Neural cell (in vitro differentiated cells): ENCODE data around the gene SCART1. TPM values are rescaled to one million over a fixed set of nuclear protein-coding genes. Genes with fewer than 3 reads are reported as not detected.

Source experiments
- H2AFZ ChIP-seq: fragments of 200-600, 300-800 bp; sonication (generic), shearing (Covaris generic); 2 replicates; pipeline ENCODE4 v1.6.0; 2014; ENCODE audit warnings: low read depth, mild to moderate bottlenecking, antibody characterized with exemption, low read length, moderate library complexity
- H3F3A ChIP-seq: fragments of 200-600 bp; shearing (Covaris generic); 2 replicates; pipeline ENCODE4 v1.6.1; 2016; ENCODE audit warnings: mild to moderate bottlenecking, moderate library complexity, mixed read lengths, antibody characterized with exemption, low read length; ENCODE audit not compliant: insufficient read depth, poor library complexity, severe bottlenecking
- H3K27ac ChIP-seq: fragments of 200-600, 300-800 bp; sonication (generic), shearing (Covaris generic); 2 replicates; pipeline ENCODE4 v1.5.1; 2014; ENCODE audit warnings: mild to moderate bottlenecking, low read length, moderate library complexity
- H3K27me3 ChIP-seq: fragments of 300-800, 200-600 bp; sonication (generic), shearing (Covaris generic); 2 replicates; pipeline ENCODE4 v1.6.0; 2014; ENCODE audit warnings: mild to moderate bottlenecking, low read depth, low read length, moderate library complexity; ENCODE audit not compliant: insufficient read depth
- H3K36me3 ChIP-seq: fragments of 300-800, 200-600 bp; sonication (generic), shearing (Covaris generic); 2 replicates; pipeline ENCODE4 v1.5.1; 2014; ENCODE audit warnings: mild to moderate bottlenecking, antibody characterized with exemption, low read length, moderate library complexity; ENCODE audit not compliant: insufficient read depth
- H3K4me2 ChIP-seq: fragments of 300-800, 200-600 bp; sonication (generic), shearing (Covaris generic); 2 replicates; pipeline ENCODE4 v1.6.0; 2014; ENCODE audit warnings: mild to moderate bottlenecking, low read length
- H3K4me3 ChIP-seq: fragments of 300-800, 200-600 bp; sonication (generic), shearing (Covaris generic); 2 replicates; pipeline ENCODE4 v1.5.1; 2014; ENCODE audit warnings: mild to moderate bottlenecking, low read length, moderate library complexity
- H3K79me2 ChIP-seq: fragments of 200-600 bp; shearing (Covaris generic); replicated peaks from 2 replicates; pipeline ENCODE4 v1.6.0; 2014; ENCODE audit warnings: mild to moderate bottlenecking, low read length, moderate library complexity; ENCODE audit not compliant: insufficient read depth
- H3K9ac ChIP-seq: fragments of 300-800, 200-600 bp; sonication (generic), shearing (Covaris generic); 2 replicates; pipeline ENCODE4 v1.6.1; 2016; ENCODE audit warnings: mild to moderate bottlenecking, low read length, mixed read lengths
- H3K9me2 ChIP-seq: fragments of 200-600 bp; shearing (Covaris generic); 2 replicates; pipeline ENCODE4 v1.6.1; 2016; ENCODE audit warnings: mild to moderate bottlenecking, low read length, mixed read lengths; ENCODE audit not compliant: insufficient read depth
- H3K9me3 ChIP-seq: fragments of 200-600, 300-800 bp; sonication (generic), shearing (Covaris generic); 2 replicates; pipeline ENCODE4 v1.6.1; 2016; ENCODE audit warnings: mild to moderate bottlenecking, mixed run types, low read length, moderate library complexity, mixed read lengths
- H4K20me1 ChIP-seq: fragments of 200-600 bp; shearing (Covaris generic); 2 replicates; pipeline ENCODE4 v1.6.1; 2016; ENCODE audit warnings: mild to moderate bottlenecking, mixed run types; ENCODE audit not compliant: insufficient read depth
- CTCF ChIP-seq: fragments of 450-650 bp; IDR thresholded peaks from 2 replicates; pipeline ENCODE4 v1.5.1; 2014; ENCODE audit warnings: antibody characterized with exemption, mild to moderate bottlenecking, moderate library complexity; ENCODE audit not compliant: poor library complexity, severe bottlenecking
- EP300 ChIP-seq: fragments of 450-650 bp; conservative IDR thresholded peaks from 2 replicates; pipeline ENCODE4 v1.6.1; 2014; ENCODE audit warnings: antibody characterized with exemption, mild to moderate bottlenecking, moderate library complexity; ENCODE audit not compliant: poor library complexity, severe bottlenecking
- EZH2 ChIP-seq: fragments of 200-600, 300-800 bp; shearing (Covaris generic), sonication (generic); IDR thresholded peaks from 2 replicates; pipeline ENCODE4 v1.6.1; 2014; ENCODE audit warnings: antibody characterized with exemption, low read length, borderline replicate concordance, mild to moderate bottlenecking; ENCODE audit not compliant: insufficient read depth, poor library complexity, severe bottlenecking
- MXI1 ChIP-seq: fragments of 450-650 bp; conservative IDR thresholded peaks from 2 replicates; pipeline ENCODE4 v1.6.1; 2014; ENCODE audit warnings: antibody characterized with exemption, mild to moderate bottlenecking; ENCODE audit not compliant: poor library complexity, severe bottlenecking
- POLR2AphosphoS5 ChIP-seq: IDR thresholded peaks from 2 replicates; pipeline ENCODE4 v1.6.1; 2012
- RAD21 ChIP-seq: fragments of 450-650 bp; conservative IDR thresholded peaks from 2 replicates; pipeline ENCODE4 v1.6.1; 2014; ENCODE audit warnings: antibody characterized with exemption, mild to moderate bottlenecking, moderate library complexity
- SMC3 ChIP-seq: fragments of 450-650 bp; conservative IDR thresholded peaks from 2 replicates; pipeline ENCODE4 v1.6.1; 2014; ENCODE audit warnings: antibody characterized with exemption, mild to moderate bottlenecking, moderate library complexity; ENCODE audit not compliant: poor library complexity
- TAF1 ChIP-seq: IDR thresholded peaks from 2 replicates; pipeline ENCODE4 v1.6.1; 2012; ENCODE audit warnings: low read depth
- polyA plus RNA-seq: library from polyadenylated mRNA; depleted of rRNA; stranded (reverse); fragments of >200 nt; gene quantifications from 2 replicates; pipeline ENCODE4 v1.2.3, GENCODE V29; 2014
- TF ChIP-seq, protein P1 (sequence below): IDR thresholded peaks from 2 replicates; pipeline ENCODE4 v1.6.1; 2012; ENCODE audit warnings: borderline replicate concordance

SCART1 gene
- polyA plus RNA-seq, 1 donor from 2014 or later = 4.3 TPM

GRCh38 chr10:133441780-133442179 lies 12.0 kb upstream of the SCART1 start:
- Histone ChIP-seq H3K79me2 (no peaks in the 10 kb centered on the region), H3K9me3 (peaks cover 9% of the 10 kb centered on the region)

GRCh38 chr10:133442191-133442966 lies 11.4 kb upstream of the SCART1 start:
- Histone ChIP-seq H3K36me3 (no peaks in the 10 kb centered on the region), H3K27ac (no peak overlapping the region), H3K27me3 (no peaks in the 10 kb centered on the region), H3K9ac (no peak overlapping the region), H2AFZ (no peak overlapping the region), H3F3A (no peaks in the 10 kb centered on the region), H3K79me2 (no peaks in the 10 kb centered on the region), H3K4me2 (no peak overlapping the region), H4K20me1 (no peaks in the 10 kb centered on the region), H3K4me3 (no peak overlapping the region), H3K9me3 (peaks cover 9% of the 10 kb centered on the region), H3K9me2 (no peaks in the 10 kb centered on the region)
- TF ChIP-seq SMC3 (no peak), TAF1 (no peak), RAD21 (no peak), MXI1 (no peak), EZH2 (no peak), EP300 (no peak), POLR2AphosphoS5 (no peak), CTCF (no peak)
- TF ChIP-seq, protein P1, sequence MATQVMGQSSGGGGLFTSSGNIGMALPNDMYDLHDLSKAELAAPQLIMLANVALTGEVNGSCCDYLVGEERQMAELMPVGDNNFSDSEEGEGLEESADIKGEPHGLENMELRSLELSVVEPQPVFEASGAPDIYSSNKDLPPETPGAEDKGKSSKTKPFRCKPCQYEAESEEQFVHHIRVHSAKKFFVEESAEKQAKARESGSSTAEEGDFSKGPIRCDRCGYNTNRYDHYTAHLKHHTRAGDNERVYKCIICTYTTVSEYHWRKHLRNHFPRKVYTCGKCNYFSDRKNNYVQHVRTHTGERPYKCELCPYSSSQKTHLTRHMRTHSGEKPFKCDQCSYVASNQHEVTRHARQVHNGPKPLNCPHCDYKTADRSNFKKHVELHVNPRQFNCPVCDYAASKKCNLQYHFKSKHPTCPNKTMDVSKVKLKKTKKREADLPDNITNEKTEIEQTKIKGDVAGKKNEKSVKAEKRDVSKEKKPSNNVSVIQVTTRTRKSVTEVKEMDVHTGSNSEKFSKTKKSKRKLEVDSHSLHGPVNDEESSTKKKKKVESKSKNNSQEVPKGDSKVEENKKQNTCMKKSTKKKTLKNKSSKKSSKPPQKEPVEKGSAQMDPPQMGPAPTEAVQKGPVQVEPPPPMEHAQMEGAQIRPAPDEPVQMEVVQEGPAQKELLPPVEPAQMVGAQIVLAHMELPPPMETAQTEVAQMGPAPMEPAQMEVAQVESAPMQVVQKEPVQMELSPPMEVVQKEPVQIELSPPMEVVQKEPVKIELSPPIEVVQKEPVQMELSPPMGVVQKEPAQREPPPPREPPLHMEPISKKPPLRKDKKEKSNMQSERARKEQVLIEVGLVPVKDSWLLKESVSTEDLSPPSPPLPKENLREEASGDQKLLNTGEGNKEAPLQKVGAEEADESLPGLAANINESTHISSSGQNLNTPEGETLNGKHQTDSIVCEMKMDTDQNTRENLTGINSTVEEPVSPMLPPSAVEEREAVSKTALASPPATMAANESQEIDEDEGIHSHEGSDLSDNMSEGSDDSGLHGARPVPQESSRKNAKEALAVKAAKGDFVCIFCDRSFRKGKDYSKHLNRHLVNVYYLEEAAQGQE = no peak

More at GRCh38 chr10:133441780-133442179, 12.0 kb upstream of the SCART1 start:
- Histone ChIP-seq H4K20me1 (no peaks in the 10 kb centered on the region), H3K9me2 (no peaks in the 10 kb centered on the region), H3F3A (no peaks in the 10 kb centered on the region), H2AFZ (no peak overlapping the region), H3K36me3 (no peaks in the 10 kb centered on the region), H3K4me2 (no peak overlapping the region), H3K9ac (no peak overlapping the region), H3K27ac (no peak overlapping the region), H3K27me3 (no peaks in the 10 kb centered on the region), H3K4me3 (no peak overlapping the region)
- TF ChIP-seq RAD21 (no peak), CTCF (no peak), POLR2AphosphoS5 (no peak), EP300 (no peak), TAF1 (no peak), MXI1 (no peak), EZH2 (no peak)
